Caco-2 (cell line): ENCODE data around the gene TSHZ1. TPM values are rescaled to one million over a fixed set of nuclear protein-coding genes. Genes with fewer than 3 reads are reported as not detected.
"Not testable (repeated sequence)": the region's sequence is repeated elsewhere in the genome, so short reads cannot be mapped to it uniquely, and the experiment has no call there.

ENCODE experiments used
- BruUV-seq: library from RNA; stranded (reverse); fragments of 400-500 nt; replicated peaks from 2 replicates; lab custom pipeline; 2021; lab: Mats Ljungman, UMichigan
- CTCF ChIA-PET: fragments of 300-600 bp; sonication (Branson Sonifier 250); formaldehyde crosslinking; loops from one replicate; lab custom pipeline; 2022; ENCODE audit warnings: antibody characterized with exemption; lab: Charles Lee
- POLR2A ChIA-PET: fragments of 300-600 bp; sonication (Branson Sonifier 250); formaldehyde crosslinking; loops from one replicate; lab custom pipeline; 2022; ENCODE audit warnings: antibody characterized with exemption; lab: Charles Lee
- DNase-seq, 2 experiments: peaks; one replicate each; pipeline versions ENCODE4 v3.0.0 to v3.0.0-alpha.2; 2020 to 2022
- H3K27me3 ChIP-seq: replicated peaks from 2 replicates; pipeline ENCODE4 v1.6.0; 2011; ENCODE audit warnings: low read length; ENCODE audit not compliant: control insufficient read depth, insufficient read depth
- H3K36me3 ChIP-seq: 2 replicates; pipeline ENCODE4 v1.5.1; 2011; ENCODE audit warnings: low read length; ENCODE audit not compliant: control insufficient read depth, insufficient read depth
- H3K4me1 ChIP-seq: fragments of 250-450 bp; sonication (Bioruptor Pico); 2 replicates; pipeline ENCODE4 v1.5.1; 2020; ENCODE audit warnings: mild to moderate bottlenecking
- H3K4me3 ChIP-seq: 2 replicates; pipeline ENCODE4 v1.5.1; 2011; ENCODE audit warnings: low read depth, mild to moderate bottlenecking, control low read depth, low read length
- H3K9me3 ChIP-seq: fragments of 250-450 bp; sonication (Bioruptor Pico); 2 replicates; pipeline ENCODE4 v1.5.1; 2020; ENCODE audit warnings: mild to moderate bottlenecking, moderate library complexity
- H3K27ac Mint-ChIP-seq: one replicate; pipeline ENCODE4 v1.8.0; 2022; ENCODE audit warnings: mixed read lengths; ENCODE audit not compliant: unreplicated experiment
- H3K27me3 Mint-ChIP-seq: one replicate; pipeline ENCODE4 v1.8.0; 2022; ENCODE audit warnings: mixed read lengths; ENCODE audit not compliant: insufficient read depth, unreplicated experiment
- H3K36me3 Mint-ChIP-seq: one replicate; pipeline ENCODE4 v1.8.0; 2022; ENCODE audit warnings: mild to moderate bottlenecking, mixed read lengths; ENCODE audit not compliant: insufficient read depth, unreplicated experiment
- H3K4me1 Mint-ChIP-seq: one replicate; pipeline ENCODE4 v1.8.0; 2022; ENCODE audit warnings: low read depth, mixed read lengths; ENCODE audit not compliant: unreplicated experiment
- H3K4me3 Mint-ChIP-seq: one replicate; pipeline ENCODE4 v1.8.0; 2022; ENCODE audit warnings: mild to moderate bottlenecking, moderate library complexity, mixed read lengths; ENCODE audit not compliant: unreplicated experiment
- H3K9me3 Mint-ChIP-seq: one replicate; pipeline ENCODE4 v1.8.0; 2022; ENCODE audit warnings: mixed read lengths; ENCODE audit not compliant: unreplicated experiment
- intact Hi-C: fragments of 100-400 bp; cut with micrococcal nuclease; formaldehyde crosslinking; loops from one replicate; pipeline ENCODE4 v1.10.0; 2022; ENCODE audit not compliant: unreplicated experiment
- total RNA-seq: library from RNA; stranded (reverse); gene quantifications from 2 replicates; pipeline ENCODE4 v1.2.3, GENCODE V29; 2022
- TF ChIP-seq, protein P1 (sequence below), 2 experiments: fragments of 200-600 bp in 1 of 2; IDR thresholded peaks; 1 replicate in 1 of 2; 2 replicates in 1 of 2; pipeline versions ENCODE4 v1.5.1 to v1.8.0; 2011 to 2022; ENCODE audit warnings: antibody characterized with exemption in 1 of 2, control low read depth in 1 of 2, inconsistent platforms in 1 of 2, low read depth in 1 of 2, low read length in 1 of 2, mild to moderate bottlenecking in 1 of 2, moderate library complexity in 1 of 2; ENCODE audit not compliant: insufficient read depth in 1 of 2, severe bottlenecking in 1 of 2, unreplicated experiment in 1 of 2

The TSHZ1 gene
- total RNA-seq, 1 experiment from 2014 or later = 4.4 TPM

DNA sequence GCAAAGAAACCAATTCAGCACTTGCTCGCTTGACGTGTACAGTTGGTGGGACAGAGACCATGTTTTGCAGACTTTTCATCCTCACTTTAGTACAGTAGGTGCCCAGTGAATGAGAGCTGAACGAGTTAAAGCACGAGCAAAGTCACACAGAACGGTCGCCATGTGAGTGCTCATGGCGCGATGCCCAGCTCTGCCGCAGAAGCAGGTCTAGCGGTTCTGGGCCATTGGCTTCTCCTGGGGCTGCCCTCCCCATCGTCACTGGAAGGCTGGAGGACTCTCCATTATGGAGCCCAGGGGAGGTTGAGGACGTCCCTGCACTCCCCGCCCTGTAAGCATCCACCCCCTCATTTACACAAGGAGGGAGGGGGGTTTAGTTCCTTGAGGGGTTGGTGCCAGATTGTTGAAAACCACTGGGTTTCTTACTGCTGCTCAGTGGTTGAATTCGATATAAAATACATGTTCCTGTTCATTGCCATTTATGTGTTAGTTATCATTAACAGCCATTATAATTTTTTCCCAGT is 26.6 kb upstream of the TSHZ1 start:
- Mint-ChIP-seq H3K9me3 (peaks cover 11% of the 10 kb centered on the region), H3K4me1 (no peaks in the 10 kb centered on the region), H3K4me3 (no peak overlapping the region), H3K36me3 (no peaks in the 10 kb centered on the region), H3K27ac (no peak overlapping the region), H3K27me3 (peaks cover 3% of the 10 kb centered on the region)
- ChIA-PET POLR2A (no interaction called here), CTCF (interaction anchor here (0.7 kb wide), 1 partner anchor 60 kb away, joined by 3 read pairs; no protein-coding TSS in a partner anchor)
- H3K36me3 ChIP-seq = no peaks in the 10 kb centered on the region
- TF ChIP-seq, protein P1, sequence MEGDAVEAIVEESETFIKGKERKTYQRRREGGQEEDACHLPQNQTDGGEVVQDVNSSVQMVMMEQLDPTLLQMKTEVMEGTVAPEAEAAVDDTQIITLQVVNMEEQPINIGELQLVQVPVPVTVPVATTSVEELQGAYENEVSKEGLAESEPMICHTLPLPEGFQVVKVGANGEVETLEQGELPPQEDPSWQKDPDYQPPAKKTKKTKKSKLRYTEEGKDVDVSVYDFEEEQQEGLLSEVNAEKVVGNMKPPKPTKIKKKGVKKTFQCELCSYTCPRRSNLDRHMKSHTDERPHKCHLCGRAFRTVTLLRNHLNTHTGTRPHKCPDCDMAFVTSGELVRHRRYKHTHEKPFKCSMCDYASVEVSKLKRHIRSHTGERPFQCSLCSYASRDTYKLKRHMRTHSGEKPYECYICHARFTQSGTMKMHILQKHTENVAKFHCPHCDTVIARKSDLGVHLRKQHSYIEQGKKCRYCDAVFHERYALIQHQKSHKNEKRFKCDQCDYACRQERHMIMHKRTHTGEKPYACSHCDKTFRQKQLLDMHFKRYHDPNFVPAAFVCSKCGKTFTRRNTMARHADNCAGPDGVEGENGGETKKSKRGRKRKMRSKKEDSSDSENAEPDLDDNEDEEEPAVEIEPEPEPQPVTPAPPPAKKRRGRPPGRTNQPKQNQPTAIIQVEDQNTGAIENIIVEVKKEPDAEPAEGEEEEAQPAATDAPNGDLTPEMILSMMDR (IDR thresholded peaks at IDR 0.05; ENCODE audit: insufficient read depth in 1 of 2, low read depth in 1 of 2, low read length in 1 of 2, severe bottlenecking in 1 of 2, unreplicated experiment in 1 of 2) = no peak
- H3K4me3 ChIP-seq = no peak overlapping the region
- no peaks in the 10 kb centered on the region for H3K27me3 ChIP-seq
- H3K9me3 ChIP-seq = no peaks in the 10 kb centered on the region
- no peaks in the 10 kb centered on the region for H3K4me1 ChIP-seq
- DNase-seq = no peak
- intact Hi-C loops = no loop called here
- no TSS peak for BruUV-seq

DNA sequence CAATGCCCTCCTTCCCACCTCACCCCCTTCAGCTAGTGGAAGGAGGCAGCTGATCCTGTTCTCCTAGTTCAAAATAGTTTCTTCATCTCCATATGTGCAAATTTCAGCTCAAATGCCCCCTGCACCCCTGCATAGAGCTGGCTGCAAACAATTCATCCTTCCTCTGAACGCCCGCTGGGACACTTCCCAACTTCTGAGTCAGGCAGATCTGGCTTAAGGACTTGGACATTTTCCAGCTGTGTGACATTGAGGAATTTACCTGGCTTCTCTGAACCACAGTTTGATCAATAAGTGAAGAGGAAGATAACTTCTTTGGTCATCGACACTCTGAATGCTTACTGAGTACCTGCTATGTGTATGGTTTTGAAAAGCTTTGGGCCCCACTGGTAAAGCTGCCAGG is 25.1 kb upstream of the TSHZ1 start:
- peaks cover 3% of the 10 kb centered on the region for H3K27me3 Mint-ChIP-seq
- H3K9me3 Mint-ChIP-seq = peaks cover 11% of the 10 kb centered on the region
- H3K27ac Mint-ChIP-seq = no peak overlapping the region
- intact Hi-C loops = no loop called here
- H3K4me3 Mint-ChIP-seq = no peak overlapping the region
- TF ChIP-seq, protein P1 (IDR thresholded peaks at IDR 0.05; ENCODE audit: insufficient read depth in 1 of 2, low read depth in 1 of 2, low read length in 1 of 2, severe bottlenecking in 1 of 2, unreplicated experiment in 1 of 2) = no peak
- POLR2A ChIA-PET = no interaction called here
- no peaks in the 10 kb centered on the region for H3K4me1 Mint-ChIP-seq
- Histone ChIP-seq H3K9me3 (no peaks in the 10 kb centered on the region), H3K36me3 (no peaks in the 10 kb centered on the region), H3K27me3 (no peaks in the 10 kb centered on the region), H3K4me1 (no peaks in the 10 kb centered on the region), H3K4me3 (no peak overlapping the region)
- BruUV-seq = no TSS peak
- no peaks in the 10 kb centered on the region for H3K36me3 Mint-ChIP-seq
- DNase-seq = no peak
- CTCF ChIA-PET = no interaction called here

DNA sequence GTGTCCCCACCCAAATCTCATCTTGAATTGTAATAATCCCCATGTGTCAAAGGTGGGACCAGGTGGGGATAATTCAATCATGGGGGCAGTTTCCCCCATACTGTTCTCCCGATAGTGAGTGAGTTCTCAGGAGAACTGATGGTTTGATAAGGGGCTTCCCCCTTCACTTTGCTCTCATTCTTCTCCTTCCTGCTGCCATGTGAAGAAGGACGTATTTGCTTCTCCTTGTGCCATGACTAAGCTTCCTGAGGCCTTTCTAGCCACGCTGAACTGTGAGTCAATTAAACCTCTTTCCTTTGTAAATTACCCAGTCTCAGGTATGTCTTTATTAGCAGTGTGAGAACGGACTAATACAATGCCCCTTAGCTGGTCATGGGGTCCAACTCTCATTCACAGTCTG is 22.9 kb upstream of the TSHZ1 start:
- POLR2A ChIA-PET, H3K4me3 ChIP-seq, H3K9me3 Mint-ChIP-seq, H3K36me3 ChIP-seq, BruUV-seq, DNase-seq, H3K36me3 Mint-ChIP-seq, CTCF ChIA-PET, H3K4me3 Mint-ChIP-seq, H3K27me3 ChIP-seq, H3K9me3 ChIP-seq, H3K4me1 Mint-ChIP-seq, H3K27me3 Mint-ChIP-seq, H3K27ac Mint-ChIP-seq, intact Hi-C loops, H3K4me1 ChIP-seq: not testable (repeated sequence)

DNA sequence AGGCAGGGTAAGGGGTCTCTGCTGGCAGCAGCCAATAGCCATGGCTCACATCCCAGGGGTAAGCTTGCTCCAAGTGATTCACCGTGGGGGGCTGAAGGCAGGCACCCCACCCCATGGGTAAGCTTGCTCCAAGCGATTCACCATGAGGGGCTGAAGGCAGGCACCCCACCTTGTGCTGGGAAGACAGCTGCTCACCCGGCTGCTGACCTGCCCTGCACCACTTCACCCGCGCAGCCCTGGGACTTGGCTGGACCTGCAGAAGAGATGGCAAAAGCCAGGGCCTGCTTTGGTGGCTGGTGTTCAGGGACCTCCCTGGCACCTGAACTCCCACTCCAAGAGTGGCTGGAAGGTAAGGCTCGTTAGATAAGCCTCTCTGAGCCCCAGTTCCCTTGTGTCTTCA is 20.9 kb upstream of the TSHZ1 start:
- Mint-ChIP-seq H3K9me3 (no peaks in the 10 kb centered on the region), H3K4me1 (no peaks in the 10 kb centered on the region), H3K27me3 (no peaks in the 10 kb centered on the region), H3K27ac (no peak overlapping the region), H3K36me3 (no peaks in the 10 kb centered on the region), H3K4me3 (no peak overlapping the region)
- no peaks in the 10 kb centered on the region for H3K36me3 ChIP-seq
- ChIA-PET POLR2A (no interaction called here), CTCF (no interaction called here)
- no TSS peak for BruUV-seq
- DNase-seq = no peak
- no peaks in the 10 kb centered on the region for H3K27me3 ChIP-seq
- no peaks in the 10 kb centered on the region for H3K9me3 ChIP-seq
- no peaks in the 10 kb centered on the region for H3K4me1 ChIP-seq
- TF ChIP-seq, protein P1 (IDR thresholded peaks at IDR 0.05; ENCODE audit: insufficient read depth in 1 of 2, low read depth in 1 of 2, low read length in 1 of 2, severe bottlenecking in 1 of 2, unreplicated experiment in 1 of 2) = no peak
- no peak overlapping the region for H3K4me3 ChIP-seq
- intact Hi-C loops = no loop called here
